SK-N-SH (cell line): ENCODE results near the gene PTPRK. TPM values are rescaled to one million over a fixed set of nuclear protein-coding genes. Genes with fewer than 3 reads are reported as not detected.

Source experiments
- CTCF ChIA-PET: fragments of 300-600, 350-600 bp; formaldehyde crosslinking; extraction: SDS; loops from one replicate; lab custom pipeline; 2021; lab: Yijun Ruan, JAX
- POLR2A ChIA-PET: fragments of 350-600 bp; sonication (Branson Sonifier 250); formaldehyde crosslinking; extraction: SDS; loops from one replicate; lab custom pipeline; 2020; ENCODE audit warnings: antibody characterized with exemption, inconsistent platforms; lab: Yijun Ruan, JAX
- DNase-seq: peaks from one replicate; pipeline ENCODE4 v3.0.0; 2012
- H2AFZ ChIP-seq: fragments of 200-600 bp; sonication (generic); 2 replicates; pipeline ENCODE4 v1.8.1; 2016; ENCODE audit warnings: antibody characterized with exemption, mild to moderate bottlenecking, low read depth
- H3F3A ChIP-seq: fragments of 200-600 bp; sonication (generic); replicated peaks from 2 replicates; pipeline ENCODE3; 2016; ENCODE audit warnings: antibody characterized with exemption, mild to moderate bottlenecking; ENCODE audit not compliant: insufficient read depth
- H3K27ac ChIP-seq, 2 experiments: fragments of 200-500 bp in 1 of 2; fragments of 200-600 bp in 1 of 2; sonication (Bioruptor generic) in 1 of 2; sonication (generic), shearing (Covaris generic) in 1 of 2; 2 replicates each; pipeline versions ENCODE4 v1.5.1 to v1.6.1; 2014 to 2016; ENCODE audit warnings: low read depth in 2 of 2, inconsistent platforms in 1 of 2, low read length in 1 of 2, mild to moderate bottlenecking in 1 of 2, mixed read lengths in 1 of 2
- H3K27me3 ChIP-seq: fragments of 200-600 bp; sonication (generic), shearing (Covaris generic); 2 replicates; pipeline ENCODE4 v1.6.1; 2016; ENCODE audit warnings: mixed run types; ENCODE audit not compliant: insufficient read depth
- H3K36me3 ChIP-seq, 2 experiments: fragments of 200-500 bp in 1 of 2; fragments of 200-600 bp in 1 of 2; sonication (Bioruptor generic) in 1 of 2; sonication (generic) in 1 of 2; replicated peaks in 1 of 2; 2 replicates each; pipeline versions ENCODE3 to v1.5.1; 2014 to 2016; ENCODE audit warnings: low read length in 1 of 2, mild to moderate bottlenecking in 1 of 2; ENCODE audit not compliant: insufficient read depth in 2 of 2, control insufficient read depth in 1 of 2
- H3K4me1 ChIP-seq, 2 experiments: fragments of 200-500 bp in 1 of 2; fragments of 200-600 bp in 1 of 2; sonication (Bioruptor generic) in 1 of 2; sonication (generic), shearing (Covaris generic) in 1 of 2; 2 replicates each; pipeline versions ENCODE4 v1.5.1 to v1.6.1; 2014 to 2016; ENCODE audit warnings: low read depth in 1 of 2, low read length in 1 of 2, mixed run types in 1 of 2; ENCODE audit not compliant: insufficient read depth in 2 of 2, control insufficient read depth in 1 of 2
- H3K4me2 ChIP-seq: fragments of 200-600 bp; sonication (generic), shearing (Covaris generic); 2 replicates; pipeline ENCODE4 v1.6.1; 2017; ENCODE audit warnings: mixed run types
- H3K4me3 ChIP-seq, 2 experiments: fragments of 200-500 bp in 1 of 2; fragments of 200-600 bp in 1 of 2; sonication (Bioruptor generic) in 1 of 2; sonication (generic), shearing (Covaris generic) in 1 of 2; 2 replicates each; pipeline versions ENCODE4 v1.5.1 to v1.8.1; 2014 to 2016; ENCODE audit warnings: low read depth in 2 of 2, inconsistent platforms in 1 of 2, low read length in 1 of 2, mild to moderate bottlenecking in 1 of 2, mixed read lengths in 1 of 2, moderate library complexity in 1 of 2
- H3K79me2 ChIP-seq: fragments of 200-600 bp; sonication (generic); 2 replicates; pipeline ENCODE4 v1.8.1; 2017; ENCODE audit warnings: mild to moderate bottlenecking; ENCODE audit not compliant: insufficient read depth
- H3K9ac ChIP-seq: fragments of 200-600 bp; sonication (generic); 2 replicates; pipeline ENCODE4 v1.6.1; 2017; ENCODE audit warnings: mixed run types
- H3K9me2 ChIP-seq: fragments of 200-600 bp; sonication (generic); 2 replicates; pipeline ENCODE4 v1.6.1; 2017; ENCODE audit warnings: mixed run types
- H3K9me3 ChIP-seq: fragments of 200-600 bp; sonication (generic); 2 replicates; pipeline ENCODE4 v1.6.1; 2017; ENCODE audit warnings: mixed run types, mild to moderate bottlenecking, moderate library complexity
- H4K20me1 ChIP-seq: fragments of 200-600 bp; sonication (generic); 2 replicates; pipeline ENCODE4 v1.6.1; 2017; ENCODE audit warnings: mild to moderate bottlenecking, mixed run types; ENCODE audit not compliant: insufficient read depth
- CHD2 ChIP-seq: fragments of 150-350 bp; IDR thresholded peaks from 2 replicates; pipeline ENCODE4 v1.6.1; 2018; ENCODE audit warnings: low read length; ENCODE audit not compliant: partially characterized antibody
- ELF1 ChIP-seq: IDR thresholded peaks from 2 replicates; pipeline ENCODE4 v1.4.0; 2012
- EP300 ChIP-seq, 2 experiments: IDR thresholded peaks; 2 replicates each; pipeline versions ENCODE4 v1.4.0 to v1.6.1; 2012; ENCODE audit warnings: borderline replicate concordance in 1 of 2, low read depth in 1 of 2, low read length in 1 of 2
- FOXM1 ChIP-seq: IDR thresholded peaks from 2 replicates; pipeline ENCODE4 v1.4.0; 2012; ENCODE audit warnings: low read depth, mild to moderate bottlenecking
- GABPA ChIP-seq: IDR thresholded peaks from 2 replicates; pipeline ENCODE4 v1.4.0; 2012; ENCODE audit warnings: low read depth, mild to moderate bottlenecking
- IRF3 ChIP-seq: fragments of 150-350 bp; IDR thresholded peaks from 2 replicates; pipeline ENCODE4 v1.6.1; 2016; ENCODE audit warnings: mild to moderate bottlenecking, low read depth, low read length
- MXI1 ChIP-seq: IDR thresholded peaks from 2 replicates; pipeline ENCODE4 v1.6.1; 2012; ENCODE audit warnings: mild to moderate bottlenecking, low read depth, low read length, improper control_type of control experiment
- NFIC ChIP-seq: IDR thresholded peaks from 2 replicates; pipeline ENCODE4 v1.4.0; 2012; ENCODE audit warnings: borderline replicate concordance
- NRF1 ChIP-seq: IDR thresholded peaks from 2 replicates; pipeline ENCODE4 v1.6.1; 2012; ENCODE audit warnings: low read depth, mild to moderate bottlenecking, low read length
- POLR2AphosphoS5 ChIP-seq: IDR thresholded peaks from 2 replicates; pipeline ENCODE4 v1.6.1; 2012; ENCODE audit warnings: low read depth, low read length
- RAD21 ChIP-seq: IDR thresholded peaks from 2 replicates; pipeline ENCODE4 v1.6.1; 2012; ENCODE audit warnings: mild to moderate bottlenecking, low read length
- RCOR1 ChIP-seq: fragments of 150-350 bp; IDR thresholded peaks from 2 replicates; pipeline ENCODE4 v1.6.1; 2017; ENCODE audit warnings: antibody characterized with exemption, low read length
- REST ChIP-seq: IDR thresholded peaks from 2 replicates; pipeline ENCODE4 v1.6.1; 2012; ENCODE audit warnings: mild to moderate bottlenecking, low read depth, low read length, moderate library complexity
- RFX5 ChIP-seq: IDR thresholded peaks from 2 replicates; pipeline ENCODE4 v1.6.1; 2012; ENCODE audit warnings: mild to moderate bottlenecking, improper control_type of control experiment, low read length
- TCF12 ChIP-seq: IDR thresholded peaks from 2 replicates; pipeline ENCODE4 v1.4.0; 2012
- USF2 ChIP-seq: fragments of 150-350 bp; IDR thresholded peaks from 2 replicates; pipeline ENCODE4 v1.6.1; 2017; ENCODE audit warnings: antibody characterized with exemption, low read length, low read depth, borderline replicate concordance
- YY1 ChIP-seq: IDR thresholded peaks from 2 replicates; pipeline ENCODE4 v1.4.0; 2012; ENCODE audit warnings: low read depth, mild to moderate bottlenecking
- WGBS: methylation state at CpG from one replicate; pipeline ENCODE4 v1.1.6; 2017; ENCODE audit warnings: low lambda C conversion rate; 5-methylcytosine and 5-hydroxymethylcytosine counted together
- polyA plus RNA-seq, 3 experiments: library from polyadenylated mRNA; depleted of rRNA; stranded (reverse); fragments of >200 nt; gene quantifications; 2 replicates each; pipeline ENCODE4 v1.2.3, GENCODE V29; 2012

The PTPRK gene
- polyA plus RNA-seq, 1 of the 3 experiments (the other 2 are of a cell fraction) = 9.5 TPM

GRCh38 chr6:128073389-128073788 lies 447.0 kb downstream of the PTPRK start:
- H3K9me3 ChIP-seq = no peaks in the 10 kb centered on the region
- ChIA-PET POLR2A (no interaction called here), CTCF (interaction anchor here (0.6 kb wide), 1 partner anchor 336 kb away, joined by 3 read pairs; no protein-coding TSS in a partner anchor)
- H3K27me3 ChIP-seq = no peaks in the 10 kb centered on the region
- no peaks in the 10 kb centered on the region for H4K20me1 ChIP-seq
- H3K4me2 ChIP-seq = no peak overlapping the region
- H3K27ac ChIP-seq = no peak overlapping the region
- H3K4me3 ChIP-seq = no peak overlapping the region
- H3F3A ChIP-seq = peaks cover 3% of the 10 kb centered on the region
- H3K9me2 ChIP-seq = no peaks in the 10 kb centered on the region
- peaks cover 4 to 18% of the 10 kb centered on the region in 2 experiments for H3K36me3 ChIP-seq
- H3K9ac ChIP-seq = no peak overlapping the region
- no peak for DNase-seq
- no peak overlapping the region for H2AFZ ChIP-seq
- no peaks in the 10 kb centered on the region for H3K4me1 ChIP-seq
- TF ChIP-seq GABPA (no peak), EP300 (IDR thresholded peaks at IDR 0.05; ENCODE audit: borderline replicate concordance in 1 of 2, low read depth in 1 of 2, low read length in 1 of 2) (no peak), ELF1 (no peak), USF2 (no peak), RAD21 (no peak), CHD2 (no peak), POLR2AphosphoS5 (no peak), RFX5 (no peak), IRF3 (no peak), RCOR1 (no peak), TCF12 (no peak), NFIC (no peak), REST (no peak), MXI1 (no peak), YY1 (no peak), FOXM1 (no peak), NRF1 (no peak)
- WGBS = 94% methylated on average over 1 of the region's 1 CpG
- H3K79me2 ChIP-seq = no peaks in the 10 kb centered on the region
